Right lobe of liver (tissue), 6 donors: ENCODE results near the gene TRAPPC3L. TPM values are rescaled to one million over a fixed set of nuclear protein-coding genes. Genes with fewer than 3 reads are reported as not detected.
A peak's percentile ranks its signal among the peaks of the same experiment; 100 is the strongest.

Source experiments
- ATAC-seq, 4 donors: fragments of 200-7000 bp; cut with Tn5 transposase; one replicate each; pipeline ENCODE4 v1.9.1; 2020; ENCODE audit warnings: mild to moderate bottlenecking in 4 of 4, moderate library complexity in 4 of 4
- DNase-seq, 3 donors: peaks; one replicate each; pipeline ENCODE4 v3.0.0-alpha.2; 2020
- H3K27ac ChIP-seq, 3 donors: fragments of 200-600 bp; one replicate each; pipeline ENCODE4 v1.8.0; 2022
- H3K27me3 ChIP-seq, 2 donors: fragments of 200-600 bp; one replicate each; pipeline ENCODE4 v1.8.0; 2022
- H3K36me3 ChIP-seq, 4 donors: fragments of 200-600 bp; sonication (generic) in 1 of 4; one replicate each; pipeline versions ENCODE4 v1.5.1 to v1.8.0; 2017 to 2022; ENCODE audit warnings: control low read depth in 1 of 4
- H3K4me1 ChIP-seq, 4 donors: fragments of 200-600 bp; sonication (generic) in 1 of 4; one replicate each; pipeline versions ENCODE4 v1.5.1 to v1.8.0; 2017 to 2022; ENCODE audit warnings: control low read depth in 1 of 4
- H3K4me3 ChIP-seq, 3 donors: fragments of 200-600 bp; one replicate each; pipeline ENCODE4 v1.8.0; 2022
- H3K9me3 ChIP-seq, 4 donors: fragments of 200-600 bp; sonication (generic) in 1 of 4; one replicate each; pipeline versions ENCODE4 v1.5.1 to v1.8.0; 2017 to 2022; ENCODE audit warnings: control low read depth in 1 of 4
- POLR2A ChIP-seq: fragments of 450-650 bp; IDR thresholded peaks from one replicate; pipeline ENCODE4 v1.6.1; 2017; ENCODE audit warnings: antibody characterized with exemption, mild to moderate bottlenecking
- WGBS: methylation state at CpG from one replicate; pipeline ENCODE4 v1.1.6; 2018; ENCODE audit warnings: low coverage, low lambda C conversion rate; ENCODE audit not compliant: insufficient coverage; ENCODE audit errors: missing lambda C conversion rate; 5-methylcytosine and 5-hydroxymethylcytosine counted together
- intact Hi-C, 2 donors: fragments of 100-400 bp; cut with DNase I; formaldehyde crosslinking; loops; one replicate each; pipeline versions ENCODE4 v1.11.2 to v1.14.1; 2022
- total RNA-seq, 6 experiments: library from RNA; depleted of rRNA in 2 of 6; stranded (reverse); fragments of >200 nt in 2 of 6; fragmentation: NEBNext Ultra II Directional in 3 of 6; extraction: Animal tissue kit (Norgen Biotek cat#: 25700) in 3 of 6; gene quantifications; one replicate each; pipeline versions ENCODE4 v1.1.0 to v1.2.4, GENCODE V29; 2016 to 2023
- TF ChIP-seq, protein P1 (sequence below), 4 donors: fragments of 200-600 bp in 3 of 4; fragments of 450-650 bp in 1 of 4; IDR thresholded peaks; one replicate each; pipeline versions ENCODE4 v1.5.1 to v1.8.0; 2016 to 2022; ENCODE audit warnings: antibody characterized with exemption in 4 of 4, mild to moderate bottlenecking in 2 of 4
- donor health status: DM: no; HTN: yes; CAD: no.
- donor health status: DM: no; HTN: no; CAD: no.
- donor health status: DM: no; HTN: no; CAD: no.
- donor health status: DM: no; HTN: yes; CAD: no.
- donor health status: DM: no; HTN: yes; CAD: no.

The TRAPPC3L gene
- total RNA-seq, 6 experiments from 2014 or later: 0.12 to 0.17 TPM; not detected in 4

- Histone ChIP-seq H3K27me3 (no peaks in the 10 kb centered on the region), H3K9me3 (no peaks in the 10 kb centered on the region), H3K4me1 (peaks cover 0 to 8% (median 2%) of the 10 kb centered on the region in 4 donors), H3K36me3 (no peaks in the 10 kb centered on the region), H3K27ac (peak overlapping the region; percentile 54 to 57 (median 54)), H3K4me3 (peak overlapping the region; percentile 43 to 51 (median 43))
- WGBS: 27% methylated on average over 27 of the region's 84 CpGs
- DNase-seq: peak; percentile 58 to 77 (median 70)
- peak; percentile 75 to 81 (median 80) for ATAC-seq
- TF ChIP-seq POLR2A: no peak
- TF ChIP-seq, protein P1, sequence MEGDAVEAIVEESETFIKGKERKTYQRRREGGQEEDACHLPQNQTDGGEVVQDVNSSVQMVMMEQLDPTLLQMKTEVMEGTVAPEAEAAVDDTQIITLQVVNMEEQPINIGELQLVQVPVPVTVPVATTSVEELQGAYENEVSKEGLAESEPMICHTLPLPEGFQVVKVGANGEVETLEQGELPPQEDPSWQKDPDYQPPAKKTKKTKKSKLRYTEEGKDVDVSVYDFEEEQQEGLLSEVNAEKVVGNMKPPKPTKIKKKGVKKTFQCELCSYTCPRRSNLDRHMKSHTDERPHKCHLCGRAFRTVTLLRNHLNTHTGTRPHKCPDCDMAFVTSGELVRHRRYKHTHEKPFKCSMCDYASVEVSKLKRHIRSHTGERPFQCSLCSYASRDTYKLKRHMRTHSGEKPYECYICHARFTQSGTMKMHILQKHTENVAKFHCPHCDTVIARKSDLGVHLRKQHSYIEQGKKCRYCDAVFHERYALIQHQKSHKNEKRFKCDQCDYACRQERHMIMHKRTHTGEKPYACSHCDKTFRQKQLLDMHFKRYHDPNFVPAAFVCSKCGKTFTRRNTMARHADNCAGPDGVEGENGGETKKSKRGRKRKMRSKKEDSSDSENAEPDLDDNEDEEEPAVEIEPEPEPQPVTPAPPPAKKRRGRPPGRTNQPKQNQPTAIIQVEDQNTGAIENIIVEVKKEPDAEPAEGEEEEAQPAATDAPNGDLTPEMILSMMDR (IDR thresholded peaks at IDR 0.05): no peak
- intact Hi-C loops: no loop called here
Observed at GRCh38 chr6:116461932-116462885, 83.3 kb downstream of the TRAPPC3L start.

DNA sequence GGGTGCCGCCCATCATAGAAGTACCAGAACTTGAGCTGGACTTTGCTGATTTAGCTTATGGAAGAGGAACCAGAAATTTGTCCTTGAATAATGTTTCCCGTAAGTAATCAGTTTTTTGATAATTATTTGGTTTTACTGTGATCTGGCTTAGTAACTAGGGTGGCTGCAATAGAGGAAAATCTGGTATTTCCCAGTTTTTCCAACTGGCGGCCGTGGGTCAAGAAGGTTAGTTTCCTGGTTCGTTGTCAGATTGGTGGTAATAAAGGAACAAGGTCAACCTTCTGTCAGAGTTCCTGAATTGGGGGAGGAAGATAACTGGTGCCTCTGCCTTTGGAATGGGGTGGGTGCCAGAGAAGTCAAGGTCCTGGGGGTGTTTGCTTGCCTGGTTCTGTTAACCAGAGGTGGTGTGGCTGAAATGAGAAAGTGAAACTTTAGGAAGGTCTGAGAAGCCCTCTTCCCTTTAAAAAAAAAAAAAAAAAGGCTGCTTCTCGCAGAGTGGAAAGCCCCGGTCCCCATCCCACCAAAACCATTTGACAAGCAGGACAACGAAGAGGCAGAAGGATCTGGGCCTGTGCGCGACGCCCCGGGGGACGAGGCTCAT, 84.1 kb downstream of the TRAPPC3L start, which contains the start of gene CALHM6:
CALHM6 (plus strand) TSS at position 45 of the 601 bp plus-strand sequence; CDS start at position 600, 555 bp downstream.
- DNase-seq (peak in 1 of 3 donors; percentile 39), ATAC-seq (peak; percentile 39 to 56 (median 53))
- intact Hi-C loops: no loop called here
- peaks cover 0 to 8% (median 2%) of the 10 kb centered on the region in 4 donors for H3K4me1 ChIP-seq
- H3K27me3 ChIP-seq: no peaks in the 10 kb centered on the region
- H3K4me3 ChIP-seq: peak within 1 kb of the TSS; percentile 43 to 51 (median 43)
- H3K27ac ChIP-seq: peak within 1 kb of the TSS; percentile 54 to 57 (median 54)
- no peaks in the 10 kb centered on the region for H3K36me3 ChIP-seq
- 40% methylated on average over 12 of the region's 13 CpGs for WGBS
- TF ChIP-seq POLR2A: no peak
- TF ChIP-seq, protein P1 (IDR thresholded peaks at IDR 0.05): no peak
- no peaks in the 10 kb centered on the region for H3K9me3 ChIP-seq

DNA sequence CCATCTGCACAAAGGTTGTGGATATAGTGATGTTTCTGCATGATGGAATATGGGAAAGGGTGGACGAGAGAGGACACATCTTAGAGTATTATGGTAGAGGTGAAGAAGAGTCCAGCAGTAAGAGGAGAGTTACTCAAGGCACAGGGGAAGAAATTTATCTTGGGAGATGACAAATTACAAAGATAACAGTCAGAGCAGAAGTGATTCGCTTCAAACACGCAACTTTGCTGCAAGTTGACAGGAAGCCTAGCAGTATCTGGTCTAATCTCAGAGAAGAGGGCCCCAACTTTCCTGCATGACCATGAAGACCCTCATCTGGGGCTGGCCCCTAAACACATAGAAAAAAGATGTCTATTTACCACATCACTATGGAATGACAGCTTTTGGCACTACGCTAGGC, 85.6 kb downstream of the TRAPPC3L start:
- no peak overlapping the region for H3K27ac ChIP-seq
- peaks cover 0 to 8% (median 2%) of the 10 kb centered on the region in 4 donors for H3K4me1 ChIP-seq
- H3K9me3 ChIP-seq: no peaks in the 10 kb centered on the region
- DNase-seq (no peak), ATAC-seq (no peak)
- H3K27me3 ChIP-seq: no peaks in the 10 kb centered on the region
- no peaks in the 10 kb centered on the region for H3K36me3 ChIP-seq
- intact Hi-C loops: no loop called here
- 74% methylated on average over 4 of the region's 4 CpGs for WGBS
- no peak overlapping the region for H3K4me3 ChIP-seq
- TF ChIP-seq, protein P1 (IDR thresholded peaks at IDR 0.05): no peak
- no peak for TF ChIP-seq POLR2A

DNA sequence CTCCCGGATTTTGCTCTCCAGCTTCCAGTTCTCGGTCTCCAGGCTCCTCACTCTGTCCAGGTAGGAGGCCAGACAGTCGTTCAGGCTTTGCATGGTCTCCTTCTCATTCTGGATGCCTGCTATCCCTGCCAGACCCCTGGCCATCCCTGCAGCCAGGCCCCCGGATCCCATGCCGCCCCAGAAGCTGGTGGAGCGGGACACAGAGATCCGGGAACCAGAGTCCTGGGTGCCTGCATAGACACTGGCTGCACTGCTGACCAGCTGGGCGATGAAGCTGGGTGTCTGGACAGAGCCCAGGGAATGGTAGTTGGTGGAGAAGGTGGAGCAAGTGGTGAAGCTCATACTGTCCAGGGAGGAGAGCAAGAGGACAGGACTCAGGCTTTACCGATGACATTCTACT, 87.2 kb downstream of the TRAPPC3L start:
- no peak for DNase-seq
- H3K9me3 ChIP-seq: no peaks in the 10 kb centered on the region
- intact Hi-C loops: no loop called here
- H3K27me3 ChIP-seq: no peaks in the 10 kb centered on the region
- H3K27ac ChIP-seq: no peak overlapping the region
- no peaks in the 10 kb centered on the region for H3K36me3 ChIP-seq
- H3K4me1 ChIP-seq: peaks cover 0 to 8% (median 2%) of the 10 kb centered on the region in 4 donors
- no peak for TF ChIP-seq POLR2A
- TF ChIP-seq, protein P1 (IDR thresholded peaks at IDR 0.05): no peak
- 70% methylated on average over 7 of the region's 9 CpGs for WGBS
- ATAC-seq: no peak
- H3K4me3 ChIP-seq: no peak overlapping the region
